LNCAP (cell line): ENCODE data around the gene FTO.

Source experiments
- CTCF ChIP-seq: fragments of 450-650 bp; IDR thresholded peaks from 2 replicates; pipeline ENCODE4 v1.5.1; 2017; ENCODE audit warnings: mild to moderate bottlenecking

Gene FTO

GRCh38 chr16:54164789-54165173, 460.8 kb downstream of the FTO start:
- TF ChIP-seq CTCF = no peak

GRCh38 chr16:54165174-54165911, 461.4 kb downstream of the FTO start:
- no peak for TF ChIP-seq CTCF

GRCh38 chr16:54165912-54166865, 462.2 kb downstream of the FTO start:
- TF ChIP-seq CTCF = no peak

GRCh38 chr16:54169112-54169511, 465.2 kb downstream of the FTO start:
- TF ChIP-seq CTCF = no peak

GRCh38 chr16:54171626-54172537, 467.9 kb downstream of the FTO start:
- no peak for TF ChIP-seq CTCF

- TF ChIP-seq CTCF = no peak
Measured at GRCh38 chr16:54173490-54173889, 469.5 kb downstream of the FTO start.

GRCh38 chr16:54174201-54174600, 470.2 kb downstream of the FTO start:
- no peak for TF ChIP-seq CTCF
